ENCODE measurements around the gene KCTD2.
A peak's percentile ranks its signal among the peaks of the same experiment; 100 is the strongest.

The KCTD2 gene

GRCh38 chr17:75103601-75104554 is 56.9 kb downstream of the KCTD2 start:
- DNase-seq: no peak

- DNase-seq: no peak
Observed at GRCh38 chr17:75105126-75106080, 58.4 kb downstream of the KCTD2 start.

GRCh38 chr17:75108193-75108592 is 61.2 kb downstream of the KCTD2 start:
- no peak for DNase-seq

- DNase-seq: no peak
Observed at GRCh38 chr17:75109046-75109406, 62.0 kb downstream of the KCTD2 start.

- DNase-seq: peak; percentile 91
Observed at GRCh38 chr17:75109407-75110233, 62.6 kb downstream of the KCTD2 start, which contains the start of gene ARMC7. Gene ARMC7 (plus strand): TSS chr17:75109969. CDS start chr17:75110289, 320 bp downstream.

GRCh38 chr17:75110234-75110937 is 63.4 kb downstream of the KCTD2 start:
- no peak for DNase-seq

- no peak for DNase-seq
Observed at GRCh38 chr17:75111777-75112335, 64.8 kb downstream of the KCTD2 start.

- DNase-seq: peak; percentile 91
Observed at GRCh38 chr17:75113798-75114551, 67.0 kb downstream of the KCTD2 start.

- DNase-seq: no peak
Observed at GRCh38 chr17:75114552-75115314, 67.7 kb downstream of the KCTD2 start.
